NCI-H446 (cell line): ENCODE results near the gene SRF.

Source experiments
- DNase-seq, 2 experiments: peaks; one replicate each; lab custom pipeline; 2025; lab: John Stamatoyannopoulos, UW

The SRF gene

DNA sequence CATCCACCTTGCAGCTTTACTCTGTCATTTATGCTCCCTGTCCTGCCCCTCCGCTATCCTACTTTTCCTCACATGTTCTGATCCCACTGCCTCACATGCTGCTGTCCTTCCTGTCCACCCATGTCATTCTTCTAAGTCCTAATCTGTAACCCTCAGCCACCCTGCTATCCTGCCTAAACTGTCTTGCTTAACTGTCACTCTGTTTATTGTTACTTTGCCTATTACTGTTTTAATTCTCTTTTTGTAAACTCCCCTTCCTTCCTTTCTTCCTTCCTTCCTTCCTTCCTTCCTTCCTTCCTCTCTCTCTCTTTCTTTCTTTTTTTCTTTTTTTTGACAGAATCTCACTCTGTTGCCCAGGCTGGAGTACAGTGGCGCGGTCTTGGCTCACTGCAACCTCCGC lies 12.4 kb downstream of the SRF start:
- no peak for DNase-seq

- no peak for DNase-seq
Observed at GRCh38 chr6:43184268-43184985, 13.4 kb downstream of the SRF start.

DNA sequence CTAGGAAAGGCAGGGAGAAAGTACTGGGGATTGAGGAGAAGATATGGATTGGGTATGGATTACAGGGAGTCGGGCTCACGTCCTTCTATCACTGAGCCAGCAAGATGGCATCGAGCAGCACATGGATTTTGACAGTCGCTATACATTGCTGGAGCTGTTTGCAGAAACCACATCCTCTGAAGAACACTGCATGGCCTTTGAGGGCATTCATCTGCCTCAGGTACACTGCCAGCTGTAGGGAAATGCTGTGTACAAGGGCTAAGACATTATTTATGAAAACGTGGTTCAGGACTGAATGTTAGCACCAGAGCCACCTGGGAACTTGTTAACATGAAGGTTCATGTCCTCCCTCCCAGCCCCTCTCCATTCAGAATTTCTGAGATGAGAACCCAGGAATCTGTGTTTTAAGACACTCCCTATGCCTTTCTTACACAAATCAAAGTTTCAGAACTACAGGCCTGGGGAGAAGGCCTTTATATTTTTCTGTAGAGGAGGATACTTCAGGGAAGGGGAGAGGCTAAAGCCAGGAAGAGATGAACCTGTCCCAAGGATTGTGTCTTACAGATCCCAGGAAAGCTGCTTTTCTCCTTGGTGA lies 14.4 kb downstream of the SRF start:
- no peak for DNase-seq

GRCh38 chr6:43186019-43186418 lies 14.9 kb downstream of the SRF start:
- no peak for DNase-seq

DNA sequence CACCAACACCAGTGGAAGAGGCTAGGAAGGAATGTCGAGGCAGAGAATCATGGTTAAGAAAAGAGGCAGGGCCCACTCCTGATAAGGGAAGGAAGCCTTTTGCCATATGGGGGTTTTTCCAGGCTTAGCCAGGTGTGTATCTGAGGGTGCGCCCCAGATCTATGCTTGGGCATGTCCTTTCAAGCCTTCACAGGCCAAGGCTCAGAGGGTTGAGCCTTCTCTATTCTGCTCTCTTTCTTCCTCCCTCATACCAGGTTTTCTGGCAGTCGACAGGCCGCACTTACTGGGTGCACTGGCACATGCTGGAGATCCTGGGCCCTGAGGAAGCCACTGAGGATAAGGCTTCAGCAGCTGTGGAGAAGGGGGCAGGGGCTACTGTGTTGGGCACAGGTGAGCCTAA lies 15.6 kb downstream of the SRF start:
- DNase-seq: no peak

DNA sequence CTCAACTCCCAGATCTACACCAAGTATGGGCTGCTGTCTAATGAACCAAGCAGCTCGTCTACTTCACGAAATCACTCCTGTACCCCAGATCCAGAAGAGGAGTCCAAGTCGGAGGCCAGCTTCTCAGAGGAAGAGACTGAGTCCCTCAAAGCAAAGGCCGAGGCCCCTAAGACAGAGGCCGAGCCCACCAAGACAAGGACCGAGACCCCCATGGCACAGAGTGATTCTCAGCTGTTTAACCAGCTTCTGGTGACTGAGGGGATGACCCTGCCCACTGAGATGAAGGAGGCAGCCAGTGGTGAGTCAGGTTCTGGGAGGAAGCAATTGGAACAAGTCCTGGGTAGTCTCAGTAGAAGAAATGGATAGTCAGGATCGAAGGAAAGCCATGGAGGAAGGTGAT lies 16.8 kb downstream of the SRF start:
- no peak for DNase-seq

DNA sequence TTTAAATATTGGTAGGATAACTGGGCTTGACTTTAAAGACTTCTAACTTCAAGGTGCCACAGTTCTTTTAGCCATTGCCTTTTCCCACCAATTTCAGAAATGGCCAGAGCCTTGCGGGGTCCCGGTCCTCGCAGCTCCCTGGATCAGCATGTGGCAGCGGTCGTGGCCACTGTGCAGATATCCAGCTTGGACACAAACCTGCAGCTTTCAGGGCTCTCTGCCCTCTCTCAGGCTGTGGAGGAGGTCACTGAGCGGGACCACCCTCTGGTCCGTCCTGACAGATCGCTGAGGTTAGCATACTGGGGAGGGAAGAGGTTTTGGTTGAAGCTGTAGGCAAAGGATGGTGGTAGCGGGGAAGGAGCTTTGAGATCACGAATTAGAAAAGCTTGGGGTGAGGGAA lies 17.4 kb downstream of the SRF start:
- DNase-seq: no peak

GRCh38 chr6:43189776-43190304 lies 18.8 kb downstream of the SRF start:
- no peak for DNase-seq

GRCh38 chr6:43192911-43193310 lies 21.8 kb downstream of the SRF start:
- DNase-seq: no peak

DNA sequence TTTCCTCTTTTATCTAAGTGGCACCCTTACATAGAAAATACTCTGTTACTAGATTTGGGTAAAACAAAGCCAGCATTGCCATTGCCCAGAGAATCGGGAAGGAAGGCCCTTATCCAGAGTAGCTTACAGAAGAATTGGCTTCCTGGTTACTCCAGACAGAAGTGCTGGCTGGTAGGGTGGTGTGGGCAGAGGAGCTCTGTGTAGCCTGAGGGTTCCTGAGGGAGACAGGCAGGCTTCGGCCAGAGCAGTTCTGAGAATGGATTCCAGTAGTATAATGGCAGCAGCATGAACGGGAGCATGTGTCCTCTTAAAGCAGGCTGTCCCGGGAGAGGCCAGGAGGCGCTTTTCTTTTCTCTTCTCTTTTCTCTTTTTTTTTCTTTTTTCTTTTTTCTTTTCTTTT lies 22.9 kb downstream of the SRF start:
- DNase-seq: no peak

DNA sequence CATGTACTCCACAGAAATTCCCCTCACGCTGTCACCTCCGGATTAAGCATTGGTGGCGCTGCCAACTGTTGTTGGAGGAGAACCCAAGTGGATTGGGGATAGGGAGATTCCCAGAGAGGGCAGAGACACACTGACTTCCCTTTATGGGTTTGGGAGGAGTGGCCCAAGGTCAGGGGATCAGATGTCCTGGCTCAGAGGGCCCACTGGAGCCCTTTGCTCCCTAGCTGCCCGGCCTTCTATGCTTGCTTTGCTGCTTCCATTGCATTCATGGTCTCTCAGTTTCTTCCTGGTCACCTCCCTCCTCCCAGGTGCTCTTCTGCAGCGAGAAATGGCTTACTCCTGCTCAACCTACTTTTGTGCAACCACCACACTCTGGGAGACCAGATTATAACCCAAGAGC lies 25.3 kb downstream of the SRF start:
- no peak for DNase-seq

DNA sequence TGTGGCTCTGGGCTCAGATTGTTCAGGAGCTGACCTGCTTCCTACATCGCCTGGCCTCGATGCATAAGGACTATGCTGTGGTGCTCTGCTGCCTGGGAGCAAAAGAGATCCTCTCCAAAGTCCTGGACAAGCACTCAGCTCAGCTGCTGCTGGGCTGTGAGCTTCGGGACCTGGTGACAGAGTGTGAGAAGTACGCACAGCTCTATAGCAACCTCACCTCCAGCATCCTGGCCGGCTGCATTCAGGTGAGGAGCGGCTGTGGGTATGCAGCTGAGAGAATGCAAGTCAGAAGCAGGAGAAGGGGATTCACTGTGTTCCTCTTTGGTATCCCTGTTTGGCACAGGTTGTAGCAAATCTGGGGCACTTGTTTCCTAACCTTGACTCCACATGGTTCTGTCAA lies 28.8 kb downstream of the SRF start:
- no peak for DNase-seq

- DNase-seq: no peak
Observed at GRCh38 chr6:43200541-43200940, 29.5 kb downstream of the SRF start.

DNA sequence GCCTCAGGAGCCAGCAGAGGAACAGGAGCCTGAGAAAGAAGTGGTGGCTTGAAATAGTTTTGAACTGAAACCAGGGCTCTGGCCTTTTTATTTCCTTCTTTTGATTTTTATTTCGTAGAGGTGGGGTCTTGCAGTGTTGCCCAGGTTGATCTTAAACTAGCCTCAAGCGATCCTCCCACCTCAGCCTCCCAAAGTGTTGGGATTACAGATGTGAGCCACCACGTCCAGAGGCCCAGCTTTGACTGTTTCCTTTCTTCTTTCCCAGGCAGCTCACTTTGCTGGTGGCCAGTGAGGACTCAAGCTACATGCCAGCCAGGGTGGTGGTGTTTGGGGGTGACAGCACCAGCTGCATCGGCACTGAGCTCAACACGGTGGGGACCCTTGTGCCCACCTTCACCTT lies 31.4 kb downstream of the SRF start:
- no peak for DNase-seq

DNA sequence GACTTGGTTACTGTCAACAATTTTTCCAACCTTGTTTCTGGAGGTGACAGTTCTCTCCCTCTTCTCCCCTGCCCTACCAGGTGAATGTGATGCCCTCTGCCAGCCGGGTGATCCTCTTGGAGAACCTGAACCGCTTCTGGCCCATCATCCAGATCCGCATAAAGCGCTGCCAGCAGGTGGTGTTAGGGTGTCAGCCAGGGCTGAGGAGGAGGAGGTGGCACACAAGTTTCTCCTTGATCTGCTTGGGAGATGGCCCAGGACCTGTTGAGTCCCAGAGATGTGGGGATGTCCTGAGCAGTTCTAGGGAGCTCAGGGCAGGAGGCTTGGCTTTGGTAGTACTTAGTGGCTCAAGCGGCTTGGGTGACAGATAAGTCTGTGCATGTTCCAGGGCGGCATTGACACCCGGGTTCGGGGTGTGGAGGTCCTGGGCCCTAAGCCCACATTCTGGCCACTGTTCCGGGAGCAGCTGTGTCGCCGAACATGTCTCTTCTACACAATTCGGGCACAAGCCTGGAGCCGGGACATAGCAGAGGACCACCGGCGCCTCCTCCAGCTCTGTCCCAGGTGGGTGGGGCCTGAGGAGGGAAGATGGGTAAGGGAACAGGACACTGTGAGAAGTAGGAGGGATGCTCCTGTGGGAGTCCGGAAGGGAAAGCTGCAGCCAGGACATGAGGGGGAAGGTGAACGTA lies 32.1 kb downstream of the SRF start:
- DNase-seq: no peak

GRCh38 chr6:43203718-43204095 lies 32.6 kb downstream of the SRF start:
- no peak for DNase-seq

DNA sequence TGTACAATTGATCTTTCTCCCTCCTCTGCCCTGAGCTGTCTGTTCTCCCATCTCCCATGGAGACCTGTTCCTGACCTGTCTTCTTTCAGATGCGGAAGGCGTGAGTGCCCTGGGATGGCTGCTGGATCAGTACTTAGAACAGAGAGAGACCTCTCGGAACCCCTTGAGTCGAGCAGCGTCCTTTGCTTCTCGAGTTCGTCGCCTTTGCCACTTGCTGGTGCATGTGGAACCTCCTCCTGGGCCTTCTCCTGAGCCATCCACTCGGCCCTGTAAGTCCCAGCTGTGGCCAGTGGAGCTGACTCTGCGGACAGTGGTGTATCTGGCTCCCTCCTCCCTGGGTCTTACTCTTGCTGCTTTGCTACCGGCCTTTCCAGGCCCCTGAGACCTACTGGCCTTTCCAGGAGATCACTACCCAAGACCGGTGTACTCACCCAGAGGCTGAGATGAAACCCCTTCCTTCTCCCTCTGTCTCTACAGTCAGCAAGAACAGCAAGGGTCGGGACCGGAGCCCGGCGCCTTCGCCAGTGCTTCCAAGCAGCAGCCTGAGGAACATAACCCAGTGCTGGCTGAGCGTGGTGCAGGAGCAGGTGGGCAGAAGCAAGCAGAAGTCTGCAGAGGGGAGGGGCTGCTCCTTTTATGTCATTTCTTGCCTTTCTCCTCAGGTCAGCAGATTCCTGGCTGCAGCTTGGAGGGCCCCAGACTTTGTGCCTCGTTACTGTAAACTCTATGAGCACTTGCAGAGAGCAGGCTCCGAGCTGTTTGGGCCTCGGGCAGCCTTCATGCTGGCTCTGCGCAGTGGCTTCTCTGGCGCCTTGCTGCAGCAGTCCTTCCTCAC lies 33.4 kb downstream of the SRF start:
- DNase-seq: no peak

- DNase-seq: no peak
Observed at GRCh38 chr6:43205849-43206248, 34.8 kb downstream of the SRF start.

DNA sequence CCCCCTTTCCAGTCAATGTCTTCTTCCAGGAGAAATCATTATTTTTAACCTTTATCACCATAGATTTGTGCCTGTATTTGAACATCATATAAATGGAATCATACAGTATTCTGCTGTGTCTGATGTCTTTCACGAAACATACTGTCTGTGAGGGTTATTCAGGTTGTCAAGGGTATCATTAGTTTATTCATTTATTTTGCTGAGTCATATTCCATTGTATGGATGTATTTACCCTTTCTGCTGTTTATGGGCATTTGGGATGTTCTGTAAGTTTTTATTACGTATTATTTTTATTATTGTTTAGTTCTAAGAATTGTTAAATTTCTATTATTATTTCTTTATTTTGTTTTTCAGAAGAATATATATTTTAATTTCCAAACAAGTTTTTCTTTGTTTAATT lies 36.2 kb downstream of the SRF start:
- DNase-seq: no peak

- no peak for DNase-seq
Observed at GRCh38 chr6:43211955-43212354, 40.9 kb downstream of the SRF start.

GRCh38 chr6:43213431-43213830 lies 42.4 kb downstream of the SRF start:
- no peak for DNase-seq

DNA sequence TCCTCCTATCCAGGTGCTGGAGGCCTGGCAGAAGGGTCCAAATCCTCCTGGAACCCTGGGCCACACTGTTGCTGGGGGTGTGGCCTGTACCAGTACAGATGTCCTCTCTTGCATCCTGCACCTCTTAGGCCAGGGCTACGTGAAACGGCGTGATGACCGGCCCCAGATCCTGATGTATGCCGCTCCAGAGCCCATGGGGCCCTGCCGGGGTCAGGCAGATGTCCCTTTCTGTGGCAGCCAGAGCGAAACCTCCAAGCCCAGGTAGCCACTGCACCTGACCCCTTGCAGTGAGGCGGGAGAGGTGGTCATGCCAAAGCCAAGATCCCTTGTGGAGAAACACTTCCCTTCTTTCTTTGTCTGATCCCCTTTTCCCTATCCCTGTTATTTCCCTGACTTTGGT lies 44.0 kb downstream of the SRF start:
- DNase-seq: no peak
